Liver (tissue), 9 donors: Measurements from ENCODE around the gene CLPSL2. TPM values are rescaled to one million over a fixed set of nuclear protein-coding genes. Genes with fewer than 3 reads are reported as not detected.

Experiments
- DNase-seq: peaks from one replicate; pipeline ENCODE4 v3.0.0-alpha.2; 2017; ENCODE audit warnings: low spot score
- H3K27ac ChIP-seq, 2 donors: one replicate each; pipeline ENCODE4 v1.7.0; 2013; ENCODE audit warnings: inconsistent platforms in 2 of 2, low read length in 2 of 2, control low read depth in 1 of 2, low read depth in 1 of 2, mild to moderate bottlenecking in 1 of 2
- H3K27me3 ChIP-seq, 4 donors: one replicate each; pipeline versions ENCODE4 v1.6.1 to v1.7.0; 2013; ENCODE audit warnings: low read length in 3 of 4, inconsistent platforms in 1 of 4, mild to moderate bottlenecking in 1 of 4, moderate library complexity in 1 of 4; ENCODE audit not compliant: control insufficient read depth in 4 of 4, insufficient read depth in 4 of 4
- H3K36me3 ChIP-seq, 4 donors: one replicate each; pipeline versions ENCODE4 v1.6.1 to v1.7.0; 2013; ENCODE audit warnings: low read length in 3 of 4, mild to moderate bottlenecking in 3 of 4, low read depth in 1 of 4, moderate library complexity in 1 of 4; ENCODE audit not compliant: control insufficient read depth in 4 of 4, insufficient read depth in 3 of 4
- H3K4me1 ChIP-seq, 4 donors: one replicate each; pipeline versions ENCODE4 v1.6.1 to v1.7.0; 2013; ENCODE audit warnings: low read length in 3 of 4, mild to moderate bottlenecking in 3 of 4, moderate library complexity in 1 of 4; ENCODE audit not compliant: control insufficient read depth in 4 of 4, insufficient read depth in 4 of 4
- H3K4me3 ChIP-seq, 3 donors: one replicate each; pipeline versions ENCODE4 v1.6.1 to v1.7.0; 2013; ENCODE audit warnings: low read length in 3 of 3, control low read depth in 1 of 3, low read depth in 1 of 3, mild to moderate bottlenecking in 1 of 3
- H3K9ac ChIP-seq, 2 donors: one replicate each; pipeline ENCODE4 v1.7.0; 2013; ENCODE audit warnings: low read length in 2 of 2, mild to moderate bottlenecking in 2 of 2, moderate library complexity in 2 of 2, control low read depth in 1 of 2, low read depth in 1 of 2
- H3K9me3 ChIP-seq, 4 donors: one replicate each; pipeline versions ENCODE4 v1.6.1 to v1.7.0; 2013; ENCODE audit warnings: low read length in 3 of 4; ENCODE audit not compliant: control insufficient read depth in 4 of 4
- ATF3 ChIP-seq: IDR thresholded peaks from 2 replicates; pipeline ENCODE4 v1.6.1; 2016; ENCODE audit warnings: antibody characterized with exemption
- CTCF ChIP-seq: fragments of 150-350 bp; IDR thresholded peaks from 2 replicates; pipeline ENCODE4 v1.5.1; 2017; ENCODE audit warnings: improper control_type of control experiment, low read depth, low read length; ENCODE audit not compliant: missing input control
- EGR1 ChIP-seq, 2 donors: IDR thresholded peaks; 2 replicates each; pipeline ENCODE4 v1.6.1; 2016 to 2018; ENCODE audit warnings: antibody characterized with exemption in 2 of 2, low read depth in 2 of 2
- FOXA2 ChIP-seq: IDR thresholded peaks from 2 replicates; pipeline ENCODE4 v1.6.1; 2016; ENCODE audit warnings: antibody characterized with exemption
- GABPA ChIP-seq, 2 donors: IDR thresholded peaks in 1 of 2; conservative IDR thresholded peaks in 1 of 2; 2 replicates each; pipeline ENCODE4 v1.6.1; 2016; ENCODE audit warnings: antibody characterized with exemption in 2 of 2, mild to moderate bottlenecking in 1 of 2, moderate library complexity in 1 of 2
- HNF4A ChIP-seq, 2 donors: conservative IDR thresholded peaks; 2 replicates each; pipeline ENCODE4 v1.6.1; 2016; ENCODE audit warnings: antibody characterized with exemption in 2 of 2, mild to moderate bottlenecking in 2 of 2
- HNF4G ChIP-seq: IDR thresholded peaks from 2 replicates; pipeline ENCODE4 v1.6.1; 2016; ENCODE audit warnings: antibody characterized with exemption
- JUND ChIP-seq, 2 donors: IDR thresholded peaks; 2 replicates each; pipeline ENCODE4 v1.6.1; 2016; ENCODE audit warnings: antibody characterized with exemption in 2 of 2
- MAX ChIP-seq: IDR thresholded peaks from 2 replicates; pipeline ENCODE4 v1.6.1; 2016; ENCODE audit warnings: antibody characterized with exemption
- NR2F2 ChIP-seq: IDR thresholded peaks from 2 replicates; pipeline ENCODE4 v1.6.1; 2016; ENCODE audit warnings: antibody characterized with exemption
- RAD21 ChIP-seq, 2 donors: IDR thresholded peaks; 2 replicates each; pipeline ENCODE4 v1.6.1; 2016; ENCODE audit warnings: antibody characterized with exemption in 2 of 2, mild to moderate bottlenecking in 2 of 2
- REST ChIP-seq: IDR thresholded peaks from 2 replicates; pipeline ENCODE4 v1.6.1; 2016; ENCODE audit warnings: antibody characterized with exemption, mild to moderate bottlenecking
- RXRA ChIP-seq, 2 donors: IDR thresholded peaks; 2 replicates each; pipeline ENCODE4 v1.6.1; 2017 to 2018; ENCODE audit warnings: antibody characterized with exemption in 2 of 2, mild to moderate bottlenecking in 1 of 2
- SP1 ChIP-seq: IDR thresholded peaks from 2 replicates; pipeline ENCODE4 v1.6.1; 2018; ENCODE audit warnings: antibody characterized with exemption, mild to moderate bottlenecking
- TAF1 ChIP-seq: conservative IDR thresholded peaks from 2 replicates; pipeline ENCODE4 v1.6.1; 2016; ENCODE audit warnings: antibody characterized with exemption, mild to moderate bottlenecking
- YY1 ChIP-seq: IDR thresholded peaks from 2 replicates; pipeline ENCODE4 v1.6.1; 2016; ENCODE audit warnings: antibody characterized with exemption, mild to moderate bottlenecking
- ZBTB33 ChIP-seq: IDR thresholded peaks from 2 replicates; pipeline ENCODE4 v1.6.1; 2016; ENCODE audit warnings: antibody characterized with exemption
- WGBS: extraction: QIAGEN DNeasy Blood & Tissue Kit; methylation state at CpG from one replicate; pipeline ENCODE4 v1.1.7; 2013; 5-methylcytosine and 5-hydroxymethylcytosine counted together
- polyA plus RNA-seq, 2 donors: library from polyadenylated mRNA; stranded (reverse) in 1 of 2; unstranded in 1 of 2; fragments of 200-250 nt in 1 of 2; fragments of >200 nt in 1 of 2; fragmentation: Nextera tagmentation in 1 of 2; extraction: Ambion mirVana in 1 of 2; gene quantifications; one replicate each; pipeline versions ENCODE4 v1.2.1 to v1.2.3, GENCODE V29; 2013 to 2015
- total RNA-seq, 2 donors: library from RNA; depleted of rRNA; stranded (reverse); fragments of >200 nt; gene quantifications; one replicate each; pipeline ENCODE4 v1.2.3, GENCODE V29; 2014
- donor health status: healthy.
- donor health status: healthy.
- donor health status: healthy.
- donor health status: healthy.
- donor health status: healthy.

Gene CLPSL2
- total and polyA plus RNA-seq, 4 donors: not detected

GRCh38 chr6:35795453-35796071 lies 19.2 kb downstream of the CLPSL2 start:
- 92% methylated on average over 11 of the region's 11 CpGs for WGBS
- no peaks in the 10 kb centered on the region for H3K4me1 ChIP-seq
- no peak overlapping the region for H3K9ac ChIP-seq
- no peak overlapping the region for H3K4me3 ChIP-seq
- H3K36me3 ChIP-seq: no peaks in the 10 kb centered on the region
- TF ChIP-seq YY1: no peak
- no peak for TF ChIP-seq TAF1
- TF ChIP-seq NR2F2: no peak
- TF ChIP-seq REST: no peak
- no peak for TF ChIP-seq HNF4A (conservative IDR thresholded peaks at IDR 0.05)
- no peak for TF ChIP-seq CTCF
- TF ChIP-seq RXRA (IDR thresholded peaks at IDR 0.05): no peak
- TF ChIP-seq ZBTB33: no peak
- no peak for TF ChIP-seq JUND (IDR thresholded peaks at IDR 0.05)
- no peak for TF ChIP-seq SP1
- no peak for TF ChIP-seq RAD21 (IDR thresholded peaks at IDR 0.05)
- TF ChIP-seq GABPA (IDR thresholded peaks at IDR 0.05 in 1 of 2, conservative IDR thresholded peaks at IDR 0.05 in 1 of 2): no peak
- no peak for TF ChIP-seq MAX
- TF ChIP-seq EGR1 (IDR thresholded peaks at IDR 0.05; ENCODE audit: low read depth in 2 of 2): no peak
- no peak for TF ChIP-seq HNF4G
- no peak overlapping the region for H3K27ac ChIP-seq
- DNase-seq: no peak
- no peaks in the 10 kb centered on the region for H3K27me3 ChIP-seq
- H3K9me3 ChIP-seq: no peaks in the 10 kb centered on the region

GRCh38 chr6:35796236-35796635 lies 19.8 kb downstream of the CLPSL2 start:
- DNase-seq: no peak
- H3K9ac ChIP-seq: no peak overlapping the region
- no peak for TF ChIP-seq SP1
- no peak for TF ChIP-seq HNF4A (conservative IDR thresholded peaks at IDR 0.05)
- TF ChIP-seq MAX: no peak
- TF ChIP-seq FOXA2: no peak
- no peak for TF ChIP-seq CTCF
- TF ChIP-seq EGR1 (IDR thresholded peaks at IDR 0.05; ENCODE audit: low read depth in 2 of 2): no peak
- no peak for TF ChIP-seq ATF3
- TF ChIP-seq REST: no peak
- no peak for TF ChIP-seq NR2F2
- no peak for TF ChIP-seq YY1
- TF ChIP-seq TAF1: no peak
- TF ChIP-seq RAD21 (IDR thresholded peaks at IDR 0.05): no peak
- no peaks in the 10 kb centered on the region for H3K27me3 ChIP-seq
- H3K27ac ChIP-seq: no peak overlapping the region
- no peaks in the 10 kb centered on the region for H3K4me1 ChIP-seq
- no peaks in the 10 kb centered on the region for H3K9me3 ChIP-seq
- H3K36me3 ChIP-seq: no peaks in the 10 kb centered on the region
- 83% methylated on average over 4 of the region's 4 CpGs for WGBS
- H3K4me3 ChIP-seq: no peak overlapping the region
